Glomerular endothelial cell (primary cell): ENCODE results near the gene CTIF. TPM values are rescaled to one million over a fixed set of nuclear protein-coding genes. Genes with fewer than 3 reads are reported as not detected.

ENCODE experiments used
- DNase-seq: peaks from one replicate; pipeline ENCODE4 v3.0.0-alpha.2; 2011; ENCODE audit warnings: low read depth, low spot score; ENCODE audit errors: extremely low read depth
- total RNA-seq: library from RNA; depleted of rRNA; stranded (reverse); fragments of >200 nt; gene quantifications from 2 replicates; pipeline ENCODE4 v1.2.3, GENCODE V29; 2015

The CTIF gene
- total RNA-seq, 1 donor from 2014 or later, result 55.4 TPM

GRCh38 chr18:48675912-48676311 is 137.1 kb downstream of the CTIF start:
- DNase-seq, result no peak

GRCh38 chr18:48676346-48676745 is 137.5 kb downstream of the CTIF start:
- no peak for DNase-seq

DNA sequence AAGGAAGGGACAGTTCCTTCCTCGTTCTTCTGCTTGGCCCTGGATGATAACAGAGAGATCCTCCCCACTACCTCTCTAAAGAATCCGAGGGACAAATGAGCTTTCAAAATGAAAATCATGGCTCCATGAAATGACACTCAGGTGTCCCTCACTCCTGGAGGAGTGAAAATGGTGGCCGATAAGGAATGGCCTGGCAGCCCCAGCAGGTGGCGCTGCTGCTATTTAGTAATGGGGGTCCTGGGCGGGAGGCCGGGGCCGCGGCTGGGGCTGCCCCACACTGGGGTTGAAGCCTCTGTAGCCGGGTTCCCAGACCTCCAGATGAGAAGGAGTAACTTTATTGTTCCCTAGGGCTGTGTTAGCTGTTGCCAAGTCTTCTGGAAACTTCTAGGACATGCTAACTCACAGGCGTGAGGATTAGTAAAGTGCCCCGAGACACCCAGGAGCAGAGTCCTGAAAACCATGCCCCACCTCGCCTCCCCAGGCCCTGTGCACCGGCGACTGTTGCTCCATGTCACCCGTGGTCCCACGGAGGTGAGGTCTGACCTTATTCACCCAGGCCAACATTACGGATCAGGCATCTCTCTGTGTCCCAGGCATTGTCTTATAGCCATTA is 138.0 kb downstream of the CTIF start:
- DNase-seq, result no peak

GRCh38 chr18:48678237-48679115 is 139.6 kb downstream of the CTIF start:
- no peak for DNase-seq

DNA sequence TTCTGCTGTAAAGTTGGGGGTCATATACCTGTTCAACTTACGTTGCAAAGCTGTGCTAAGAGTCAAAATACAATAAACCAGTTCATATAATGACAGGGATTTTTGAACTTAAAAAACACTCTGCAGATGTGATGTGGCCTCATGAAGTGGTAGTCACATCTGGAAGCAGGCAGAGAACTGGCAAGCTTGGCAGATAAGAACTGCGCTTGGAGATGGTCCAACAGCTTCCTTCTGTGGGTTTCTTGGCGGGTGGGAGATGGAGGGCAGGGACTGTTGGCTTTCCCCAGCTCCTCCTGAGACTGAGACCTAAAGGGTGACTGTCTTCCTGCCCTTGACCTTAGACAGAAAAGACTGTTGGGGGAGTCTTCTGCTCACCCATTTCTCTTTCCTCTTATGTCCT is 140.4 kb downstream of the CTIF start:
- no peak for DNase-seq

DNA sequence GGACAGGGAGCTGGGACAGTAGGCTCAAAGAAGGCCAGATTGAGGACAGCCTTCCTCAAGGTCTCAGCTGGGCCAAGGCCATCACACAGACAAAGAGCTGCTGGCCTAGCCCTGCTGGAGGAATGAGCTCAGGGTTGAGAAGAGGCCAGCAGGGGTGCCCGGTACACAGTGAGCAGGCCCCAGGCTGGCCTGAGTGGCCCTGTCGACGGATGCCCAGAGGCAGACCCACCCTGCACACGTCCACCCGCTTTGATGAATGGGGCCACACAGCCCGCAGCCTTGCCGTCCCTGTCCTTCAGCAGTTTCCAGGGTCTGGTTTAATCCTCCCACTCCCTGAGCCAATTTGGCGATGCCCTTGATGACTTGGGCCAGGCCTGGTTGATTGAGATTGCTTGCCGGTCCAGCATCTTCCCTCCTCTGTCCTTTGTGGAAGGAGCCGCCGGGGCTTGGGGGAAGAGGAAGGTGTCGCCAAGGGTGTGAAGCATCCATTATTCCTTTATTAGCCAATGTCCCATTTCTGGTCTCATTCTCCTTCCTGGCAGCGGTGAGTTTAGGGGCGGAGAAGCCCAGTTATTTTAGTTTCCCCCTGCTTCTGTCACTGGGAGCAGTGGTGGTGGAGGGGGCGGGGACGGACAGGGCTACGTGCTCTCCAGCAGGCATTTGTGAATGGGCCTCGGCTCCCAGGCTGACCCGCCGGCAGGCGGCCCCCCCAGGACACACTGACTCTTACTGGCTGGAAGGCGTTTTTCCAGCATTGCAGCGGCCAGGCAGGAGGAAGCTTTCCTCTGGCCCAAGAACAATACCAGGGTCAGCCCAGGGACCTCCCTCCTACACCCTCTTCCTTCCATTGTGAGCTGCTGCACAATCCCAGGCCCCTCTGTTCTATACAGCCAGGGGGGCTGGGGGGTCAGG is 141.8 kb downstream of the CTIF start:
- peak; percentile 42 for DNase-seq

GRCh38 chr18:48682768-48683167 is 143.9 kb downstream of the CTIF start:
- DNase-seq, result no peak

DNA sequence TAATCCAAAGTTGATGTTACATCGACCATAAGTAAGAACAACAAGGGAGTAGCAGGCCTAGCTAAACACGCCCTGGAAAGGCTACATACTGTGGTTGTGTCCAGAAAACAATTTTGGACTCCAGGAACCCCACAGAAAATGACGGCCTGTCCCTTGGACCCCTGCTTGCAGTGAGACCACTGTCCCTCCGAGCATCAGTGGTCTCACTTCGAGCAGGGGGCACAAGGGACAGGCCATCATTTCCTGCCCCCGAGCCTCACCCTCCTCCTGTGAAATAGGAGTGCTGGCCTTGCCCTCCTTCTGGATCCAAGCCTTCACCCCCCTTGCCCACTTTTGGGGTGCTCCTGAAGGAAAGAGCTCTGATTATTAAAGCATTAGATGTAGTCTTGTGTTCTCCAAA is 144.4 kb downstream of the CTIF start:
- no peak for DNase-seq

DNA sequence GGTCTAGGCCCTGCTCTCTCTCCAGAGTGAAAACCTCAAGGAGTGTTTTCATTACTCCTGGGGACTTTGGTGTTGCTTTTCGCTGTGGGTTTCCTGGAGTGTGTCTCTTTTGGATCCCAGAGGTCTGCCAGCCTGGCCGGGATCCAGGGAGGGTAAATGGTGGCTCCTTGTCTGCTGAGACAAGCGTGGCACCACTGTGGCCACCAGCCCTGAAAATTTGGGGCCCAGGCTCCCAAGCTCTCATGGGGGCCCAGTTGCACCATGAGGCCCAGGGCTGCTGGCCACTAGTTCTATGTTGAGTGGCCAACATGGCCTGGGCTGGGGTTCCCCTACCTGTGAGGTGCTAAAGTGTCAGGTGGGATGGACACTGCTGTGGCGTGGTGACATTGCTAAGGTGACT is 144.8 kb downstream of the CTIF start:
- DNase-seq, result no peak

DNA sequence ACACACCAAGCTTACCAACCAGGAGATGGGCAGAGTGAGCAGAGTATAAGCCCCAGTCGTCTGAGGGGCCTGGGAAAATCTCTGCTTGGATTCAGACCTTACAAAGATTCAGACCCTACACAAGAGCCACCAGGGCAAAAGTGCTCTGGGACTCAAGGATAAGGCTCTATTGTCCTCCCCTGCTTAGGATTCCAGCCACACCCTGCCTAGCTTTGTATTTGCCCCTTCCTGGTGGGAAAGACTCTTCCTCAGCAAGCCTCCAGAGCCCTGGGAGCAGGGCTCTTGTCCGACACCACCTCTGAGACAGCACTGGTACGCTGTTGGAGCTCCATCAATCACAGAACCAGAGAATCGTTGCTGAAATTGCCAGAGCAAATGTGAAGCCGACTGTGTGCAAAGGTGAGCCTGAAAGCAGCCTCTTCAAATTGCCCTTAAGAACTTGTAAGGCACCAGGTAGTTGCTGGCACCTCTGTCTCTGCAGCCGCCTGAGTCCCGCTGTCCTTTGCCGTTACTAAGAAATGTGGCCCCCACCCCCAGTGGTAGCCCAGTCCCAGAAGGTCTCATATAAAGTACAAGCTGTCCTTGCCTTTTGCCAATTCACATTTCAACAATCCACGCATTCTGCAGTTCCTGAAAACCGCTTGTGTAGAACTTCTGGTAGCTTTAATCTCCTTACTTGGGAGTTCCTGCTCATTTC is 148.7 kb downstream of the CTIF start:
- no peak for DNase-seq

DNA sequence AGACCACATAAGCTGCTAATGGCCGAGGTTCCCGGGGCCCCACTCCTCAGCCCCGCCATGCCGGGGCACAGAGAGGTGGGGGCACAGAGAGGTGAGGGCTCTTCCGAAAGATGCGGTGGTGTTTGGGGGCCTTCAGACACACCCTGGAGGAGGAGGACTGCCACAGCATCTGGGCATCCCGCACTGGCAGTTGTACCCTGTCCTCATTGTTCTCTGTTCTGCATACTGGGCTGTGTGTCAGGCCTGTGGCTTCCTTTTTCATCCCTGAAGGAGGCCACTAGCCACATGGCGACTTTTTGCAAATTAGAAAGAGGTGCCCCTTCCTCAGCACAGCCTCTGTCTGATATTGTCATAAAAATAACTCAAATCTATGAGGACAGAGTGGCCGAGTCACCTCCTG is 150.1 kb downstream of the CTIF start:
- no peak for DNase-seq

- no peak for DNase-seq
These were observed 150.7 kb downstream of the CTIF start for GRCh38 chr18:48689548-48689947.

DNA sequence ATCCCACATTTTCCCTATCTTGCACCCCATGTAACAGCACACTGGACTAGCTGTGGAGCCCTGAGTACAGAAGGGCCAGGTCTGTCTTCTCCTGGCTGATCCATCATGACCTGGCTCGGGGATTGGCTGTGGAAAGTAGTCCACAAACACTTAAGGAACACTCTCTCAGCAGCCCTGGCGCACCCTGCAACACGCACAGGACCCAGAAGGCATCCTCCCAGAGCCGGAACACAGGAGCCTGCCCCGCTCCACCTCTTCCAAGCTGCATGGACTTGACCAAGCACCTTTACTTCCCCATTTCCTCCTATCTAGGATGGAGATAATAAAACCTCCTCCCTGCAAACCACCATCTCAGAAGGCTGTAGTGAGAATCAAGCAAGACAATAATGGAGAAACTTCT is 151.7 kb downstream of the CTIF start:
- no peak for DNase-seq

- no peak for DNase-seq
These were observed 154.2 kb downstream of the CTIF start for GRCh38 chr18:48693006-48693405.

DNA sequence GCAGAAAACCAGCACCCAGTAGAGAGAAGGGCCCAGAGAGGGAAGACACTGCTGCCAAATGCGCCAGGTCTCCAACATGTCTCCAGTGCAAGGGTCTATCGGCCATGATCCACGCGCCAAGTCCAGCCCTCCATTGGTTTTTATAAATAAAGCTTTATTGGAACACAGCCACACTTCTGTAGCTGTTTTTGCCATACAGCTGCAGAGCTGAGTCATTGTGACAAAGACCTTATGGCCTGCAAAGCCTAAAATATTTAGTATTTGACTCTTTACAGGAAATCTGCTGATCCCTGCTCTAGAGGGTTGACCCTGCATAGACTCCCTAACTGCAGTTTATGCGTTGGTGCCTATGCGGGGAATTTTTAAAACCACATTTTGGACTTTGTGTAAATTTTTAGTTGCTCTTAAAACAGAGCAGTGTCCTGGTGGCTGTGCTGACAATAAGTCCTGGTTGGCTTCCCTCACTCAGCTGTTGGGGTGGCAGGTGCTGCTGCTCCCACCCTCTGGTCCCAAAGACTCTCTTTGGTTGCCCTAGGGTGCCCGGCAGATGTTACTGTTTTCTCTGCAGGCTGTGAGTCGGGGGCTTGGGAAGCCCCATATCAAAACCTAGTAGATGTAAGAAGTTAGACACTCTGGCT is 154.9 kb downstream of the CTIF start:
- DNase-seq, result no peak

DNA sequence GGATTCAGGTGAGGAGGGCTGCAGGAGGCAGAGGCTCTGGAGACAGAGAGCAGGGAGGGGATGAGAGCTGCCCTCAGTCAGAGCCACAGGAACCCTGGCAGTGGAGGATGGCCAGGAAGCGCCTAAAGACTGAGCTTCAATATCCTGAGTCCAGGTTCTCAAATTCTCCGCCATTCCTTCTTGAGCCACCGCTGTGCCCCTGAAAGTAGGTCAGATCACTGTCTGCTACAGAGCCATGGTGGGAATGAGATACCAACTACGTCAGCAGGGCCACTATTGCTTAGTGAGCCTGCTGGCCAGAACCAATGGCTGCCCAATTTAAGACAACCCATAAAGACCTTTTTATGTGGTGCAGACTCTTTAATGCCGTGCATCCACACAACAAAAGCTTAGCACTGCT is 155.5 kb downstream of the CTIF start:
- DNase-seq, result no peak

GRCh38 chr18:48695671-48696070 is 156.8 kb downstream of the CTIF start:
- DNase-seq, result no peak

GRCh38 chr18:48696218-48696617 is 157.4 kb downstream of the CTIF start:
- DNase-seq, result no peak

- no peak for DNase-seq
These were observed 158.6 kb downstream of the CTIF start for GRCh38 chr18:48697441-48697840.

DNA sequence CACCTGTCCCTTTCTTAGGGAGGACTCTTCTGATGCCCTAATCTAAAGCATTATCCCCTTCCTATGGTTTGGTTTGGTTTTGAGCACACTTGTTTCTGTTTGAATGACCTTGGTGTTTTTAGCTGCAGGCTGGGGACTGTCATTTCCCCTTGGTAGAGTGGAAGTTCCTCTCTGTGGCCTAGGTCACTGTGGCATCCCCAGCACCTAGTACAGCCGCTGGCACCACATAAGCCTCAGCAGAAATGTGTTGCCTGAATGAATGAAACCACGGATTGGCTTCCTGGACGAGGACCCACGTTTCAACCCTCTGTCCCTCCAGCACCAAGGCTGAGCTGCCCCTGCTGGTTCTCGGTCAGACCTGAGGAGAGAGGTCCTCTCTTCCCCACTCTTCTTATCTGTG is 159.9 kb downstream of the CTIF start:
- no peak for DNase-seq
